Ectodermal cell (in vitro differentiated cells): ENCODE results near the gene PDZD7. TPM values are rescaled to one million over a fixed set of nuclear protein-coding genes. Genes with fewer than 3 reads are reported as not detected.
A peak's percentile ranks its signal among the peaks of the same experiment; 100 is the strongest.

Experiments used
- H3K27ac ChIP-seq: 2 replicates; pipeline ENCODE4 v1.7.0; 2013; ENCODE audit warnings: mild to moderate bottlenecking, low read depth, low read length; ENCODE audit not compliant: insufficient read depth, poor library complexity, severe bottlenecking
- H3K27me3 ChIP-seq: 2 replicates; pipeline ENCODE4 v1.7.0; 2013; ENCODE audit warnings: mild to moderate bottlenecking, low read length; ENCODE audit not compliant: insufficient read depth, control insufficient read depth, poor library complexity, severe bottlenecking
- H3K36me3 ChIP-seq: one replicate; pipeline ENCODE4 v1.7.0; 2013; ENCODE audit warnings: low read length; ENCODE audit not compliant: control insufficient read depth, insufficient read depth
- H3K4me1 ChIP-seq: one replicate; pipeline ENCODE4 v1.7.0; 2013; ENCODE audit warnings: low read length; ENCODE audit not compliant: control insufficient read depth, insufficient read depth
- H3K4me3 ChIP-seq: 2 replicates; pipeline ENCODE4 v1.7.0; 2013; ENCODE audit warnings: low read depth, low read length, control low read depth; ENCODE audit not compliant: insufficient read depth
- H3K9me3 ChIP-seq: 2 replicates; pipeline ENCODE4 v1.7.0; 2013; ENCODE audit warnings: mild to moderate bottlenecking, low read length, moderate library complexity; ENCODE audit not compliant: control insufficient read depth
- WGBS, 2 experiments: methylation state at CpG; one replicate each; pipeline ENCODE4 v1.1.7; 2013; ENCODE audit warnings: missing lambda C conversion rate in 2 of 2; 5-methylcytosine and 5-hydroxymethylcytosine counted together
- polyA plus RNA-seq, 4 experiments: library from polyadenylated mRNA; stranded (reverse); fragments of 50-300 nt; gene quantifications; one replicate each; pipeline ENCODE4 v1.2.3, GENCODE V29; 2013

PDZD7 gene
- 0.74 TPM for polyA plus RNA-seq (2013, experiment 1 of 4)
- 0.82 TPM for polyA plus RNA-seq (2013, experiment 2 of 4)
- polyA plus RNA-seq (2013, experiment 3 of 4), result 0.69 TPM
- 0.49 TPM for polyA plus RNA-seq (2013, experiment 4 of 4)

GRCh38 chr10:101031128-101031795 lies at the start of gene PDZD7, which contains the start of gene SFXN3:
PDZD7 (minus strand) TSS chr10:101031129; CDS start chr10:101030219, 910 bp downstream.
SFXN3 (plus strand) TSS chr10:101031234; CDS start chr10:101034695, 3,461 bp downstream.
- Histone ChIP-seq H3K4me3 (peak within 1 kb of the TSS; percentile 34), H3K27ac (no peak within 1 kb of the TSS), H3K9me3 (no peaks in the 10 kb centered on the region), H3K27me3 (peaks cover 74% of the 10 kb centered on the region), H3K4me1 (peaks cover 47% of the 10 kb centered on the region), H3K36me3 (no peaks in the 10 kb centered on the region)
- WGBS, 2 experiments, result 1 to 2% methylated on average over 38 of the region's 38 CpGs

DNA sequence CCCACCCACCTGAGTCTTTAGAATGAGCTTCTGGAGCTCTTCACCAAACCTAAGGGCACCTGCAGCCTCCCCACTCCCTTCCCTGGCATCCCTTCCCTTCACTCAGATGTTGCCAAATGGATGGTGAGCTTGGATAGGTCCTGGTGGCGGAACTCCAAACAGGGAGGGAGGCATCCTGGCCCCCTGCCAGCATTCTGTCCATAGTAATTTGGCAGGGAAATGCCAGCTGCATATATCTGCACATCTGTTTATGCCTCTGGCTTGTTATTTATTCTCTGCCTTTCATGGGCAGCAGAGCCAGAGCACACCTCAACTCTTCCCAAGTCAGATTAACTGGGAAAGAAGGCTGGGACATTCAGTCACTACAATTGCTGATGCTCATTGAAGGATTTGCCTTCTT lies 48.9 kb upstream of the PDZD7 start:
- Histone ChIP-seq H3K4me1 (peaks cover 11% of the 10 kb centered on the region), H3K27ac (no peak overlapping the region), H3K36me3 (no peaks in the 10 kb centered on the region), H3K9me3 (no peaks in the 10 kb centered on the region), H3K4me3 (no peak overlapping the region), H3K27me3 (peaks cover 69% of the 10 kb centered on the region)
- WGBS, 2 experiments, result 79 to 82% methylated on average over 1 of the region's 1 CpG

DNA sequence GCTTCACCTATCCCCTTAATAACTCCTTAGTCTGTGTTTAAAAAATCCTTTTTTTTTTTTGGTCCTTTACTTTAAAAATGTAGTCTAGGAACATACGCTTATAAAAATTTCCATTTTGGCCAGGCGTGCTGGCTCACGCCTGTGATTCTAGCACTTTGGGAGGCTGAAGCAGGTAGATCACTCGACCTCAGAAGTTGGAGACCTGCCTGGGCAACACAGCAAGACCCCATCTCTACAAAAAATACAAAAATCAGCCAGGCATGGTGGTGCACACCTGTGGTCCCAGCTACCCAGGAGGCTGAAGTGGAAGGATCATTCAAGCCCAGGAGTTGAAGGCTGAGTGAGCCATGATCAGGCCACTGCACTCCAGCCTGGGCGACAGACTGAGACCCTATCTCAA lies 45.7 kb upstream of the PDZD7 start:
- WGBS, 2 experiments, result 84 to 90% methylated on average over 5 of the region's 5 CpGs
- Histone ChIP-seq H3K9me3 (no peaks in the 10 kb centered on the region), H3K4me3 (no peak overlapping the region), H3K27me3 (peaks cover 70% of the 10 kb centered on the region), H3K27ac (no peak overlapping the region), H3K36me3 (no peaks in the 10 kb centered on the region), H3K4me1 (peaks cover 11% of the 10 kb centered on the region)

GRCh38 chr10:101075775-101076174 lies 44.8 kb upstream of the PDZD7 start:
- no peaks in the 10 kb centered on the region for H3K36me3 ChIP-seq
- no peak overlapping the region for H3K27ac ChIP-seq
- 7 to 13% methylated on average over 4 of the region's 4 CpGs for WGBS, 2 experiments
- peaks cover 65% of the 10 kb centered on the region for H3K27me3 ChIP-seq
- no peak overlapping the region for H3K4me3 ChIP-seq
- H3K4me1 ChIP-seq, result peaks cover 11% of the 10 kb centered on the region
- H3K9me3 ChIP-seq, result no peaks in the 10 kb centered on the region

DNA sequence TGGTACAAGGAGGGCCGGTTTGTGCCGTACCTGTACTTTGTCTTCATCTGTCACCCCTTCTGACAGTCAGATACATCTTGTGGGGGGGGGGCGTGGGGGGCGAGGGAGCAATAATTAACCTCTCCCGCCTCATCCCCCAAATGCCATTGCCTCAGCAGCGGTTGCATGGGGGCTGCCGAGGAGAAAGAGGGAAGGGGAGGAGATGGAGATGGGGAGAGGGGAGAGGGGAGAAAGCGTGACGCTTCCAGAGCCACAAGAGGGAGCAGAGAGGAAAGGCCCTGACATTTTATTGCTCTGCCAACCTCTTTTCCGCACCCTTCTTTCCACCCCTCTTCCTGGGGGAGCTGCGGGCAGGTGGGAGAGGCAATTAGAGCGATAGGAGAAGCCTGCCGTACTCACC lies 42.7 kb upstream of the PDZD7 start:
- WGBS, 2 experiments, result 9 to 13% methylated on average over 4 to 12 of the region's 13 CpGs
- Histone ChIP-seq H3K4me1 (peaks cover 11% of the 10 kb centered on the region), H3K27ac (no peak overlapping the region), H3K36me3 (no peaks in the 10 kb centered on the region), H3K9me3 (no peaks in the 10 kb centered on the region), H3K27me3 (peaks cover 51% of the 10 kb centered on the region), H3K4me3 (no peak overlapping the region)

DNA sequence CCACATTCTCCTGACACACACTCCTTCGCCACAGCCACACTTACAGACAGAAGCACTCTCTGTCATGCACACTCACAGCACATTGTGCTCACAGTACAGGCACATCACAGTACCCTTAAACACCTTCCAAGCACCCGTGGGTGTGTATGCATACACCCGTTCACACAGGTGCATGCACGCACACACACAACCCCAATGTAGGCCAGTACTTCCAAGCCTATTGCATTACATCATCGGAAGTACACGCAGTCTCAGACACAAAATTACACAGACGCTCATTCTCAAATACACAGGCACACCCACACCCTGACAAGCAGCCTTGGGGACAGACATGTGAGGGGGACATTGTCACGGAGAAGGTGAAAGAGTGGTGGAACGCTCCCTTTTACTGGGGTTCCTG lies 42.0 kb upstream of the PDZD7 start:
- H3K4me1 ChIP-seq, result peaks cover 11% of the 10 kb centered on the region
- no peak overlapping the region for H3K27ac ChIP-seq
- H3K36me3 ChIP-seq, result no peaks in the 10 kb centered on the region
- 74 to 77% methylated on average over 9 of the region's 9 CpGs for WGBS, 2 experiments
- no peak overlapping the region for H3K4me3 ChIP-seq
- peaks cover 46% of the 10 kb centered on the region for H3K27me3 ChIP-seq
- H3K9me3 ChIP-seq, result no peaks in the 10 kb centered on the region

GRCh38 chr10:101071885-101072433 lies 41.0 kb upstream of the PDZD7 start:
- Histone ChIP-seq H3K9me3 (no peaks in the 10 kb centered on the region), H3K36me3 (no peaks in the 10 kb centered on the region), H3K27me3 (peaks cover 56% of the 10 kb centered on the region), H3K4me3 (no peak overlapping the region), H3K27ac (no peak overlapping the region), H3K4me1 (peaks cover 11% of the 10 kb centered on the region)
- WGBS, 2 experiments, result 60 to 66% methylated on average over 7 of the region's 7 CpGs

- Histone ChIP-seq H3K9me3 (no peaks in the 10 kb centered on the region), H3K36me3 (no peaks in the 10 kb centered on the region), H3K4me1 (peaks cover 15% of the 10 kb centered on the region), H3K27me3 (peaks cover 59% of the 10 kb centered on the region), H3K4me3 (no peak overlapping the region), H3K27ac (no peak overlapping the region)
- WGBS, 2 experiments, result 84 to 87% methylated on average over 5 to 6 of the region's 6 CpGs
These were observed 40.4 kb upstream of the PDZD7 start for GRCh38 chr10:101071267-101071884.

DNA sequence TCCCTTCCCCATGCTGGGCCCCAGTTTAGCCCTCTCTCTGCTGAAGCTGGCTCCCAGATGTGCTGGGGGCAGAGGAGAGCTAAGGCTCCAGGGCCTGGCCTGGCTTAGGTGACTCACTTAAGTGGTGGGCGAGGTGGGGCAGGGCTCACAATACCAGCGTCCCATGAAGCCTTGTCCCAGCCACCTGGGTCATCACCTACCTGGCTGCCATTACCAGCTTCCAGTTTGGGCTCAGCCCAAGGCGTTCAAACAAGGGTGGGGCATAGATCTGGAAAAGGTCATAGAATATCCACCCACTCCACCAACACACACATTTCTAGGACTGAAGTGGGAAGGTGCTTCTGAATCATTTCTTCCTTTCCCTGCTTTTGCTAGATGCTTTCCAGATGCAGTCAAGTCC lies 39.2 kb upstream of the PDZD7 start:
- H3K4me3 ChIP-seq, result no peak overlapping the region
- WGBS, 2 experiments, result 82 to 88% methylated on average over 3 of the region's 3 CpGs
- no peaks in the 10 kb centered on the region for H3K36me3 ChIP-seq
- H3K9me3 ChIP-seq, result no peaks in the 10 kb centered on the region
- H3K27ac ChIP-seq, result no peak overlapping the region
- peaks cover 10% of the 10 kb centered on the region for H3K4me1 ChIP-seq
- peaks cover 63% of the 10 kb centered on the region for H3K27me3 ChIP-seq

DNA sequence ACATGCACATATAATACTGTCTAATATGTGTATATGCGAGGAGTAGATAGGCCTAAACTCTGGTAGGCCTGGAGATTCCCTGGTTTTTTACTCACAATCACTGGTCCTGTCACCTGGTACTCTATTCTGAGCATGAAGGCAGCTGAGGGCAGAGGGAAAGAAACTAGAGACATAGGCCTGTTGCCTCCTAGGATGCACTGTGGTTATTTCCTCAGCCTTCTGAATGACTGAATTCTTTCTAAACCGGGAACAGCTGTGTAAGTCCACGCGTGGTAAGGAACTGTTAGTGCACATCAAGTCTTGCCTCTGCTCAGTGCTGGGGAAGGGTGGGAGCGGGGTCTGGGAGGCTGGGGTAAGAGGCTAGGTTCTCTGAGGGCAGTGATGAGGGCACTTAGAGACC lies 38.5 kb upstream of the PDZD7 start:
- peaks cover 67% of the 10 kb centered on the region for H3K27me3 ChIP-seq
- H3K27ac ChIP-seq, result no peak overlapping the region
- H3K36me3 ChIP-seq, result no peaks in the 10 kb centered on the region
- H3K4me1 ChIP-seq, result peaks cover 10% of the 10 kb centered on the region
- H3K9me3 ChIP-seq, result no peaks in the 10 kb centered on the region
- H3K4me3 ChIP-seq, result no peak overlapping the region
- 90 to 91% methylated on average over 5 of the region's 5 CpGs for WGBS, 2 experiments
